ENCODE data around the gene GAD1.

GAD1 gene

GRCh38 chr2:170848587-170848986, 31.9 kb downstream of the GAD1 start:
- no peak for TF ChIP-seq ZFX (IDR thresholded peaks at IDR 0.05; ENCODE audit: borderline replicate concordance)
- TF ChIP-seq CTCF (IDR thresholded peaks at IDR 0.05): no peak
- no peak overlapping the region for H3K27ac ChIP-seq

DNA sequence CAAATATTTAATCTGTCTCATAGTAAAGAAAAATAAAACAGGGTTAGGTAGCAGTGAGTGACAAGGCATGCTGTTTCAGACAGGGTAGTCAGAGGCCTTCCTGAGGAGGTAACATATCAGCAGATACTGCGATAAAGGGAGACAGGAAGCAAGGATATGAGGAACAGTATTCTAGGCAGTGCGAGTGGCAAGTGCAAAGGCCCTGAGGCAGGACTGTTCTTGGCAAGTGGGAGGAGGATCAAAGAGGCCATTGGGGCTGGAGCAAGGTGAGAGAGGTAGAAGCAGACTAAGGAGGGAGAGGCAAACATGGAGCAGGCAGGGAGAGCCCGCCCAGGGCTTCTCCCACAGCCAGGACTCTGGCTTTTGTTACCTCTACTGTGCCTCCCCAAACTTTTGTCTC, 33.6 kb downstream of the GAD1 start:
- no peak overlapping the region for H3K27ac ChIP-seq
- TF ChIP-seq ZFX (IDR thresholded peaks at IDR 0.05; ENCODE audit: borderline replicate concordance): no peak
- no peak for TF ChIP-seq CTCF (IDR thresholded peaks at IDR 0.05)

DNA sequence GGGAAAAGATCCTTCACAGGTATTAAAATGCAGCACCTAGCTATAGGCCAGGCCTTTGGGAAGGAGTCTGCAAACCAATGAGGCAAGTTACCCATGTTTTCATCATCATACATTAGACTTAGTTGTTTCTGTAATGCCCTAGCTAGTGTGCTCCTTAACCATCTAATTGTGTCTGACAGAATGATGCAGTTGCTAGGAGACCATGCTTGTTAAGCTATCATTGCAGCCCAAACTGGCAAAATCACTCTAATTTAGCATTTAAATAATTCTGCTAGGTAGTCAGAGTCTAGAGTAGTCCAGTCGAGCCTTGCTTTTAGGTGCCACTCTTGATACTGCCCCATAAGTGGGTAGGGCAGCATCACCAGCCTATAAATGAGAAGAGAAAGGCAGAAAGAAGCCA, 34.9 kb downstream of the GAD1 start:
- H3K27ac ChIP-seq: no peak overlapping the region
- TF ChIP-seq CTCF (IDR thresholded peaks at IDR 0.05): no peak
- no peak for TF ChIP-seq ZFX (IDR thresholded peaks at IDR 0.05; ENCODE audit: borderline replicate concordance)

DNA sequence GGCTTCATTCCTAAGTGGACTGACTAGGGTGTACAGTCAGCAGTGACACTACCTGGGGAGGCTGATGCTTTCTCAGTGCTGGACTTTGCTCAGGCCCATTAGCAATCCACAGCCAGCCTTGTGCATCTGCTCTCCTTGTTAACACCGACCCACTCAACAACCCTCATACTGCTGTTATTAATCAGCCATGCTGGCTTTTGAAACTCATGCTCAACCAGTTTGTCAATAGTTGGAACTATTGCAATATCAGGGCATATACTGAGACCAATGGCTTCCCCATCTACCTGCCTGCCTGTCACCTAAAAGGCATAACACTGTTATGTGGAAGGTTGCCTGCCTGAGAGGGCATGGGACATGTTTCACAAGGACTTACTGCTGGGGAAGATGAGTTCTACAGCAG, 39.4 kb downstream of the GAD1 start:
- no peak for TF ChIP-seq ZFX (IDR thresholded peaks at IDR 0.05; ENCODE audit: borderline replicate concordance)
- no peak for TF ChIP-seq CTCF (IDR thresholded peaks at IDR 0.05)
- no peak overlapping the region for H3K27ac ChIP-seq

GRCh38 chr2:170862286-170862902, 45.7 kb downstream of the GAD1 start:
- H3K27ac ChIP-seq: no peak overlapping the region
- TF ChIP-seq CTCF (IDR thresholded peaks at IDR 0.05) (no peak), ZFX (IDR thresholded peaks at IDR 0.05; ENCODE audit: borderline replicate concordance) (no peak)

DNA sequence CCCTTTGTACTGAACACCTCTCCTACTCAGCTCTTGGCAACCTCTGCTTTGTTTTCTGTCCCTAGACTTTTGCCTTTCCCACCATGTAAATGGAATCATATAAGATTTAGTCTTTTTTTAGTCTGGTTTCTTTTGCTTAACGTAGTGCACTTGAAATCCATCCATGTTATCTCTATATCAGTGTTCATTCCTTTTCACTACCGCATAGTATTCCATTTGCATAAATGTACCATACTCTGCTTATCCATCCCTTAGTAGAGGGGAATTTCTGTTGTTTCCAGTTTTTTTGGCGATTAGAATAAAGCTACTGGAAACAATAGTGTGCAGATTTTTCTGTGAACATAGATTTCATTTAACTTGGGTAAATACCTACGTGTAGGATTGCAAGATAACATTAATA, 46.4 kb downstream of the GAD1 start:
- no peak overlapping the region for H3K27ac ChIP-seq
- TF ChIP-seq ZFX (IDR thresholded peaks at IDR 0.05; ENCODE audit: borderline replicate concordance): no peak
- no peak for TF ChIP-seq CTCF (IDR thresholded peaks at IDR 0.05)

- TF ChIP-seq CTCF (IDR thresholded peaks at IDR 0.05): no peak
- TF ChIP-seq ZFX (IDR thresholded peaks at IDR 0.05; ENCODE audit: borderline replicate concordance): no peak
- no peak overlapping the region for H3K27ac ChIP-seq
Measured at GRCh38 chr2:170869036-170869435, 52.3 kb downstream of the GAD1 start.

All from 22Rv1 (cell line).